HepG2 (cell line): Measurements from ENCODE around the gene TAGLN2. TPM values are rescaled to one million over a fixed set of nuclear protein-coding genes. Genes with fewer than 3 reads are reported as not detected.

Experiments used
- ATAC-seq: fragments of 200-7000 bp; cut with Tn5 transposase; 3 replicates; pipeline ENCODE4 v1.9.1; 2020; ENCODE audit warnings: mild to moderate bottlenecking, moderate library complexity
- BruUV-seq: library from RNA; stranded (reverse); fragments of 400-500 nt; replicated peaks from 2 replicates; lab custom pipeline; 2021; lab: Mats Ljungman, UMichigan
- CTCF ChIA-PET: fragments of 300-600 bp; formaldehyde crosslinking; extraction: SDS; loops from one replicate; lab custom pipeline; 2021; ENCODE audit warnings: low total read pairs, inconsistent platforms, low intra/inter-chr PET ratio; lab: Yijun Ruan, JAX
- POLR2A ChIA-PET: fragments of 350-600 bp; sonication (Branson Sonifier 250); formaldehyde crosslinking; loops from one replicate; lab custom pipeline; 2020; ENCODE audit warnings: antibody characterized with exemption, inconsistent platforms; lab: Yijun Ruan, JAX
- DNase-seq: peaks from one replicate; pipeline ENCODE4 v3.0.0-alpha.2; 2015; ENCODE audit warnings: low spot score
- FAIRE-seq: peaks from 3 replicates; lab custom pipeline; 2011; peaks lifted over from hg19 to GRCh38; lab: Jason Lieb, UNC
- H2AFZ ChIP-seq: one replicate; pipeline ENCODE4 v1.6.1; 2011; ENCODE audit warnings: low read length, inconsistent platforms
- H3K27ac ChIP-seq: fragments of 300-600 bp; 3 replicates; pipeline ENCODE4 v1.8.0; 2011; ENCODE audit warnings: mixed run types, mild to moderate bottlenecking, mixed read lengths, low read length, inconsistent platforms; ENCODE audit not compliant: insufficient read depth; ENCODE audit errors: extremely low read length
- H3K27me3 ChIP-seq, 2 experiments: fragments of 200-600 bp in 1 of 2; 2 replicates in 1 of 2; 3 replicates in 1 of 2; pipeline versions ENCODE4 v1.6.0 to v1.8.0; 2011; ENCODE audit warnings: low read length in 2 of 2, mild to moderate bottlenecking in 2 of 2, moderate library complexity in 2 of 2, inconsistent platforms in 1 of 2; ENCODE audit not compliant: insufficient read depth in 2 of 2, control insufficient read depth in 1 of 2
- H3K36me3 ChIP-seq, 2 experiments: fragments of 200-600 bp in 1 of 2; replicated peaks in 1 of 2; 2 replicates in 1 of 2; 3 replicates in 1 of 2; pipeline versions ENCODE4 v1.5.1 to v1.8.0; 2011; ENCODE audit warnings: low read length in 2 of 2, inconsistent platforms in 1 of 2; ENCODE audit not compliant: insufficient read depth in 2 of 2, control insufficient read depth in 1 of 2
- H3K4me1 ChIP-seq: 2 replicates; pipeline ENCODE4 v1.5.1; 2012; ENCODE audit warnings: low read length, inconsistent platforms; ENCODE audit not compliant: insufficient read depth
- H3K4me2 ChIP-seq: 2 replicates; pipeline ENCODE4 v1.6.0; 2011; ENCODE audit warnings: low read depth, low read length, inconsistent platforms
- H3K4me3 ChIP-seq, 3 experiments: fragments of 200-600 bp in 1 of 3; sonication (generic), shearing (Covaris generic) in 1 of 3; replicated peaks in 1 of 3; 2 replicates each; pipeline ENCODE4 v1.5.1; 2011 to 2016; ENCODE audit warnings: low read length in 3 of 3, inconsistent platforms in 2 of 3, low read depth in 2 of 3, mild to moderate bottlenecking in 2 of 3, control low read depth in 1 of 3, mixed read lengths in 1 of 3; ENCODE audit not compliant: insufficient read depth in 1 of 3
- H3K79me2 ChIP-seq: one replicate; pipeline ENCODE4 v1.6.1; 2011; ENCODE audit warnings: low read length, inconsistent platforms; ENCODE audit not compliant: insufficient read depth
- H3K9ac ChIP-seq: 2 replicates; pipeline ENCODE4 v1.6.0; 2011; ENCODE audit warnings: mild to moderate bottlenecking, low read depth, low read length, inconsistent platforms; ENCODE audit not compliant: insufficient read depth
- H3K9me3 ChIP-seq: 2 replicates; pipeline ENCODE4 v1.5.1; 2012; ENCODE audit warnings: mild to moderate bottlenecking, low read length
- H4K20me1 ChIP-seq: 2 replicates; pipeline ENCODE4 v1.6.0; 2011; ENCODE audit warnings: inconsistent platforms, mild to moderate bottlenecking, low read length, moderate library complexity; ENCODE audit not compliant: insufficient read depth
- CREB3 ChIP-seq: sonication (generic); formaldehyde crosslinking; IDR thresholded peaks from 2 replicates; pipeline ENCODE4 v1.5.0; 2020; ENCODE audit warnings: missing genetic modification reagents
- DPF2 ChIP-seq: sonication (generic); formaldehyde crosslinking; IDR thresholded peaks from 2 replicates; pipeline ENCODE4 v1.4.0; 2020; ENCODE audit warnings: mild to moderate bottlenecking, low read depth, missing genetic modification reagents, borderline replicate concordance
- PAXIP1 ChIP-seq: sonication (generic); formaldehyde crosslinking; conservative IDR thresholded peaks from 2 replicates; pipeline ENCODE4 v1.4.0; 2020; ENCODE audit warnings: mild to moderate bottlenecking, missing genetic modification reagents, moderate library complexity
- ZNF430 ChIP-seq: sonication (generic); formaldehyde crosslinking; IDR thresholded peaks from 2 replicates; pipeline ENCODE4 v1.9.0; 2021; ENCODE audit warnings: mild to moderate bottlenecking, missing genetic modification reagents
- WGBS: methylation state at CpG from one replicate; pipeline ENCODE4 v1.1.6; 2017; ENCODE audit warnings: low lambda C conversion rate; 5-methylcytosine and 5-hydroxymethylcytosine counted together
- in situ Hi-C: cut with HindIII; loops from 2 replicates; pipeline ENCODE4 v1.10.0; 2017; ENCODE audit warnings: low pct_unique_long_range_greater_than_20kb; ENCODE audit not compliant: extremely low pct_ligation_motif_present
- intact Hi-C: fragments of 100-400 bp; cut with micrococcal nuclease; formaldehyde crosslinking; loops from one replicate; pipeline ENCODE4 v1.10.0; 2022; ENCODE audit not compliant: unreplicated experiment
- polyA plus RNA-seq, 8 experiments: library from polyadenylated mRNA; depleted of rRNA in 3 of 8; stranded (reverse) in 7 of 8; unstranded in 1 of 8; fragments of >200 nt; fragmentation: Illumina TruSeq in 4 of 8; extraction: Trizol in 4 of 8; gene quantifications; 2 replicates each; pipeline versions ENCODE4 v1.2.1 to v1.2.3, GENCODE V29; 2011 to 2016; ENCODE audit warnings: low read depth in 4 of 8, missing spikeins in 1 of 8, mixed read lengths in 1 of 8; ENCODE audit not compliant: insufficient read depth in 1 of 8
- total RNA-seq, 5 experiments: library from RNA; depleted of rRNA; stranded (reverse); fragments of >200 nt; fragmentation: Illumina TruSeq; extraction: Trizol; gene quantifications; 2 replicates each; pipeline ENCODE4 v1.2.3, GENCODE V29; 2016; ENCODE audit warnings: low read depth in 1 of 5

Gene TAGLN2
- total and polyA plus RNA-seq, 2 of the 13 experiments (the other 11 are each of a cell fraction or from before 2014, with no cell fraction given) = 6.7 to 17.2 TPM

GRCh38 chr1:159897962-159898361, 27.3 kb downstream of the TAGLN2 start:
- H3K9ac ChIP-seq = no peak overlapping the region
- CTCF ChIA-PET = no interaction called here
- no peaks in the 10 kb centered on the region for H3K4me1 ChIP-seq
- no peaks in the 10 kb centered on the region for H4K20me1 ChIP-seq
- H3K4me2 ChIP-seq = no peak overlapping the region
- no peaks in the 10 kb centered on the region for H3K36me3 ChIP-seq
- intact Hi-C loops = no loop called here
- H3K27ac ChIP-seq = no peak overlapping the region
- no peak for DNase-seq
- WGBS = 59% methylated on average over 3 of the region's 3 CpGs
- no peak for TF ChIP-seq ZNF430 (CRISPR knock-in tag)
- TF ChIP-seq, all 625 proteins: peak for 0
- POLR2A ChIA-PET = no interaction called here
- no peak overlapping the region for H2AFZ ChIP-seq
- ATAC-seq (no peak), FAIRE-seq (no peak)
- no peaks in the 10 kb centered on the region for H3K9me3 ChIP-seq
- BruUV-seq = no TSS peak
- H3K79me2 ChIP-seq = no peaks in the 10 kb centered on the region
- peaks cover 1 to 3% of the 10 kb centered on the region in 2 experiments; a peak in 3 of 5 replicates for H3K27me3 ChIP-seq
- in situ Hi-C loops = no loop called here
- no peak overlapping the region for H3K4me3 ChIP-seq

DNA sequence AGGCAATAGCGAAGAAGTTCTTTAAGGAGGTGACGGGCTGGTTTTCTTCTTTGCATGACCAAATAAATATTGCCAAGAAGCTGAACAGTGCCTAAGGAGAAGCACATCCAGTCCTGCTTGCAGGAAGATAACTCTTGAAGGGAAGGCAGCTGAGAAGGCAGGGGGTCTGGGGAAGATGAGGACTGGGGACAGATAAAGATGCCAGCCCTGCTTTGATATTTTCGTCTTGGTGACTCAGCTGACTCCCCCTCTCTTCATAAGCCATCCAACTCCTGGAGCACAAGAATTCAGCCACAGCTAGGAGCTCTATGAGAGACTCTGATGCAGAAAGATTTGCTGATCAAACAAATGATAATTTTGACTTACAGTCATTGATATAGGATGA, 28.8 kb downstream of the TAGLN2 start:
- Histone ChIP-seq H3K27ac (no peak overlapping the region), H3K9ac (no peak overlapping the region), H3K27me3 (peaks cover 1 to 3% of the 10 kb centered on the region in 2 experiments; a peak in 3 of 5 replicates), H2AFZ (no peak overlapping the region), H4K20me1 (no peaks in the 10 kb centered on the region), H3K36me3 (no peaks in the 10 kb centered on the region), H3K9me3 (no peaks in the 10 kb centered on the region), H3K79me2 (no peaks in the 10 kb centered on the region), H3K4me2 (no peak overlapping the region), H3K4me1 (no peaks in the 10 kb centered on the region), H3K4me3 (no peak overlapping the region)
- no peak for TF ChIP-seq CREB3
- no peak for TF ChIP-seq PAXIP1 (CRISPR knock-in tag)
- TF ChIP-seq DPF2 (CRISPR knock-in tag) = no peak
- CTCF ChIA-PET = no interaction called here
- intact Hi-C loops (no loop called here), in situ Hi-C loops (no loop called here)
- ATAC-seq (no peak), DNase-seq (no peak), FAIRE-seq (no peak)
- POLR2A ChIA-PET = no interaction called here
- WGBS = 46% methylated on average over 3 of the region's 3 CpGs
- no TSS peak for BruUV-seq
